Sigmoid colon (tissue), 4 donors: Measurements from ENCODE around the gene AAR2.

Source experiments
- CTCF ChIP-seq, 4 experiments: fragments of 450-650 bp in 3 of 4; fragments of 200-600 bp in 1 of 4; IDR thresholded peaks; one replicate each; pipeline ENCODE4 v1.5.1; 2016 to 2019; ENCODE audit warnings: antibody characterized with exemption in 4 of 4, mild to moderate bottlenecking in 3 of 4, moderate library complexity in 2 of 4
- EP300 ChIP-seq, 4 donors: sonication (generic); formaldehyde crosslinking; IDR thresholded peaks; one replicate each; pipeline ENCODE4 v1.6.1; 2017; ENCODE audit warnings: antibody characterized with exemption in 4 of 4
- POLR2A ChIP-seq, 2 donors: fragments of 450-650 bp; IDR thresholded peaks; one replicate each; pipeline ENCODE4 v1.6.1; 2016; ENCODE audit warnings: antibody characterized with exemption in 2 of 2, mild to moderate bottlenecking in 2 of 2, moderate library complexity in 2 of 2
- POLR2AphosphoS5 ChIP-seq, 4 donors: sonication (generic); formaldehyde crosslinking; IDR thresholded peaks; one replicate each; pipeline ENCODE4 v1.6.1; 2017; ENCODE audit warnings: antibody characterized with exemption in 4 of 4

GRCh38 chr20:36200451-36200850, 35.8 kb upstream of the AAR2 start:
- no peak for TF ChIP-seq POLR2A (IDR thresholded peaks at IDR 0.05)
- TF ChIP-seq CTCF (IDR thresholded peaks at IDR 0.05), result no peak
- TF ChIP-seq POLR2AphosphoS5 (IDR thresholded peaks at IDR 0.05), result no peak
- no peak for TF ChIP-seq EP300 (IDR thresholded peaks at IDR 0.05)
